SIG-M5 treated with dmso at 0.1 percent for 504 hours (cell line): ENCODE results near the gene PRSS21.

ENCODE experiments used
- DNase-seq: peaks from one replicate; lab custom pipeline; 2025; ENCODE audit not compliant: unreplicated experiment; lab: John Stamatoyannopoulos, UW

Gene PRSS21

GRCh38 chr16:2803545-2804195, 13.4 kb upstream of the PRSS21 start:
- DNase-seq: no peak

GRCh38 chr16:2804728-2805127, 12.3 kb upstream of the PRSS21 start:
- no peak for DNase-seq

GRCh38 chr16:2806286-2806685, 10.8 kb upstream of the PRSS21 start:
- DNase-seq: no peak

GRCh38 chr16:2808181-2808580, 8.9 kb upstream of the PRSS21 start:
- DNase-seq: no peak

GRCh38 chr16:2809149-2809760, 7.8 kb upstream of the PRSS21 start:
- no peak for DNase-seq

GRCh38 chr16:2810651-2811050, 6.4 kb upstream of the PRSS21 start:
- no peak for DNase-seq

GRCh38 chr16:2811703-2812471, 5.2 kb upstream of the PRSS21 start:
- DNase-seq: no peak

- DNase-seq: no peak
Observed at GRCh38 chr16:2813771-2814221, 3.2 kb upstream of the PRSS21 start.

GRCh38 chr16:2814551-2815298, 2.3 kb upstream of the PRSS21 start:
- DNase-seq: no peak

- no peak for DNase-seq
Observed at GRCh38 chr16:2815299-2815771, 1.7 kb upstream of the PRSS21 start.

- DNase-seq: no peak
Observed at GRCh38 chr16:2817340-2818271, 569 bp downstream of the PRSS21 start.

- no peak for DNase-seq
Observed at GRCh38 chr16:2818272-2818876, 1.3 kb downstream of the PRSS21 start.

GRCh38 chr16:2819179-2819938, 2.3 kb downstream of the PRSS21 start:
- DNase-seq: no peak

GRCh38 chr16:2819939-2820835, 3.1 kb downstream of the PRSS21 start:
- DNase-seq: no peak

- no peak for DNase-seq
Observed at GRCh38 chr16:2820836-2821486, 3.9 kb downstream of the PRSS21 start.

- no peak for DNase-seq
Observed at GRCh38 chr16:2821487-2822157, 4.6 kb downstream of the PRSS21 start.

- no peak for DNase-seq
Observed at GRCh38 chr16:2822158-2822495, 5.1 kb downstream of the PRSS21 start.
